OCI-LY7 (cell line): ENCODE data around the gene FOXK1. TPM values are rescaled to one million over a fixed set of nuclear protein-coding genes. Genes with fewer than 3 reads are reported as not detected.

Experiments
- BruUV-seq: library from RNA; stranded (reverse); fragments of 400-500 nt; replicated peaks from 2 replicates; lab custom pipeline; 2021; lab: Mats Ljungman, UMichigan
- CTCF ChIA-PET: fragments of 300-600 bp; sonication (Branson Sonifier 250); formaldehyde crosslinking; loops from one replicate; lab custom pipeline; 2022; ENCODE audit warnings: antibody characterized with exemption; ENCODE audit not compliant: unreplicated experiment; lab: Charles Lee
- POLR2A ChIA-PET: fragments of 300-600 bp; sonication (Branson Sonifier 250); formaldehyde crosslinking; loops from one replicate; lab custom pipeline; 2022; ENCODE audit warnings: antibody characterized with exemption; lab: Charles Lee
- DNase-seq: peaks from one replicate; pipeline ENCODE4 v3.0.0-alpha.2; 2015; ENCODE audit warnings: low spot score
- H2AFZ ChIP-seq: fragments of 200-600 bp; sonication (generic), shearing (Covaris generic); 2 replicates; pipeline ENCODE4 v1.6.1; 2014; ENCODE audit warnings: mild to moderate bottlenecking, antibody characterized with exemption, low read length, moderate library complexity
- H3K27ac ChIP-seq: fragments of 200-600 bp; sonication (generic); 2 replicates; pipeline ENCODE4 v1.5.1; 2014; ENCODE audit warnings: mixed run types, low read depth, mild to moderate bottlenecking, moderate library complexity, low read length, inconsistent platforms; ENCODE audit not compliant: poor library complexity, severe bottlenecking
- H3K36me3 ChIP-seq: fragments of 200-600 bp; sonication (generic); 2 replicates; pipeline ENCODE4 v1.6.1; 2014; ENCODE audit warnings: mild to moderate bottlenecking, antibody characterized with exemption, low read length, moderate library complexity, mixed read lengths; ENCODE audit not compliant: insufficient read depth
- H3K4me1 ChIP-seq: fragments of 200-600 bp; sonication (generic); 2 replicates; pipeline ENCODE4 v1.5.1; 2014; ENCODE audit warnings: mild to moderate bottlenecking, low read length; ENCODE audit not compliant: insufficient read depth, poor library complexity, severe bottlenecking
- H3K4me2 ChIP-seq: fragments of 200-600 bp; sonication (generic); 2 replicates; pipeline ENCODE4 v1.6.1; 2014; ENCODE audit warnings: mild to moderate bottlenecking, low read length
- H3K4me3 ChIP-seq: fragments of 200-600 bp; sonication (generic); 2 replicates; pipeline ENCODE4 v1.5.1; 2014; ENCODE audit warnings: mild to moderate bottlenecking, low read depth, low read length; ENCODE audit not compliant: poor library complexity, severe bottlenecking
- H3K79me2 ChIP-seq: fragments of 200-600 bp; sonication (generic); 2 replicates; pipeline ENCODE4 v1.6.1; 2016; ENCODE audit warnings: low read depth, mild to moderate bottlenecking, low read length, moderate library complexity, mixed read lengths; ENCODE audit not compliant: insufficient read depth
- H3K9me2 ChIP-seq: fragments of 200-600 bp; sonication (generic); 2 replicates; pipeline ENCODE4 v1.6.1; 2016; ENCODE audit warnings: mild to moderate bottlenecking, low read length, mixed read lengths; ENCODE audit not compliant: insufficient read depth
- H3K9me3 ChIP-seq: fragments of 200-600 bp; sonication (generic); 2 replicates; pipeline ENCODE4 v1.6.1; 2014; ENCODE audit warnings: mild to moderate bottlenecking, mixed run types, low read length, mixed read lengths
- H4K20me1 ChIP-seq: fragments of 200-600 bp; sonication (generic); 2 replicates; pipeline ENCODE4 v1.6.1; 2014; ENCODE audit warnings: mild to moderate bottlenecking, antibody characterized with exemption, low read length, moderate library complexity, mixed read lengths; ENCODE audit not compliant: insufficient read depth
- CTCF ChIP-seq: fragments of 200-600 bp; sonication (generic); conservative IDR thresholded peaks from 2 replicates; pipeline ENCODE4 v1.5.1; 2014; ENCODE audit warnings: mild to moderate bottlenecking, antibody characterized with exemption, low read length, moderate library complexity, mixed read lengths
- EZH2phosphoT487 ChIP-seq: fragments of 200-600 bp; sonication (generic); IDR thresholded peaks from 2 replicates; pipeline ENCODE4 v1.6.1; 2018; ENCODE audit warnings: low read depth, borderline replicate concordance, mild to moderate bottlenecking, mixed run types, antibody characterized with exemption, low read length, moderate library complexity, mixed read lengths
- intact Hi-C: fragments of 100-400 bp; cut with micrococcal nuclease; formaldehyde crosslinking; loops from one replicate; pipeline ENCODE4 v1.10.0; 2022; ENCODE audit not compliant: unreplicated experiment
- total RNA-seq, 2 experiments: library from RNA; depleted of rRNA in 1 of 2; stranded (reverse); fragments of >200 nt in 1 of 2; shearing (Covaris generic) in 1 of 2; gene quantifications; 2 replicates each; pipeline ENCODE4 v1.2.3, GENCODE V29; 2014 to 2022

FOXK1 gene
- total RNA-seq, 2 experiments from 2014 or later = 17.3 to 34.5 TPM

GRCh38 chr7:4753598-4754432 is 71.7 kb downstream of the FOXK1 start:
- H4K20me1 ChIP-seq = no peaks in the 10 kb centered on the region
- peak; percentile 71 for DNase-seq
- no peaks in the 10 kb centered on the region for H3K4me1 ChIP-seq
- no peak overlapping the region for H3K4me2 ChIP-seq
- POLR2A ChIA-PET = no interaction called here
- H3K4me3 ChIP-seq = no peak overlapping the region
- H3K9me2 ChIP-seq = no peaks in the 10 kb centered on the region
- intact Hi-C loops = loop anchor here (1.0 kb wide), 1 partner anchor 143 kb away; no protein-coding TSS in a partner anchor
- CTCF ChIA-PET = no interaction called here
- no peak overlapping the region for H2AFZ ChIP-seq
- TF ChIP-seq CTCF (peak; percentile 82), EZH2phosphoT487 (no peak)
- H3K79me2 ChIP-seq = no peaks in the 10 kb centered on the region
- no peak overlapping the region for H3K27ac ChIP-seq
- H3K9me3 ChIP-seq = no peaks in the 10 kb centered on the region
- H3K36me3 ChIP-seq = peaks cover 57% of the 10 kb centered on the region
- no TSS peak for BruUV-seq

GRCh38 chr7:4754433-4755010 is 72.4 kb downstream of the FOXK1 start:
- intact Hi-C loops = loop anchor here (1.0 kb wide), 1 partner anchor 143 kb away; no protein-coding TSS in a partner anchor
- Histone ChIP-seq H3K4me3 (no peak overlapping the region), H3K9me2 (no peaks in the 10 kb centered on the region), H2AFZ (no peak overlapping the region), H3K4me1 (no peaks in the 10 kb centered on the region), H3K4me2 (no peak overlapping the region), H3K36me3 (peaks cover 55% of the 10 kb centered on the region), H4K20me1 (no peaks in the 10 kb centered on the region), H3K79me2 (no peaks in the 10 kb centered on the region), H3K9me3 (no peaks in the 10 kb centered on the region), H3K27ac (no peak overlapping the region)
- BruUV-seq = no TSS peak
- ChIA-PET CTCF (no interaction called here), POLR2A (no interaction called here)
- TF ChIP-seq CTCF (no peak), EZH2phosphoT487 (no peak)
- no peak for DNase-seq

- ChIA-PET POLR2A (interaction anchor here (0.6 kb wide), 1 partner anchor 652 kb away, joined by 3 read pairs; no protein-coding TSS in a partner anchor), CTCF (no interaction called here)
Observed at GRCh38 chr7:4755045-4755444, 73.0 kb downstream of the FOXK1 start.

More at GRCh38 chr7:4755045-4755444, 73.0 kb downstream of the FOXK1 start:
- Histone ChIP-seq H3K4me3 (no peak overlapping the region), H3K4me1 (no peaks in the 10 kb centered on the region), H4K20me1 (no peaks in the 10 kb centered on the region), H2AFZ (no peak overlapping the region), H3K36me3 (peaks cover 52% of the 10 kb centered on the region), H3K27ac (no peak overlapping the region), H3K9me3 (no peaks in the 10 kb centered on the region), H3K9me2 (no peaks in the 10 kb centered on the region), H3K79me2 (no peaks in the 10 kb centered on the region), H3K4me2 (no peak overlapping the region)
- no TSS peak for BruUV-seq
- intact Hi-C loops = no loop called here
- TF ChIP-seq EZH2phosphoT487 (no peak), CTCF (no peak)
- no peak for DNase-seq
